Natural killer cell treated with Interleukin-12 subunit alpha and Interleukin-12 subunit beta and Interleukin-15 and Interleukin-18, amount 100 ng/mL, for 72 hours (primary cell): ENCODE measurements around the gene IRF2. TPM values are rescaled to one million over a fixed set of nuclear protein-coding genes. Genes with fewer than 3 reads are reported as not detected.
A peak's percentile ranks its signal among the peaks of the same experiment; 100 is the strongest.
"Not testable (repeated sequence)": the region's sequence is repeated elsewhere in the genome, so short reads cannot be mapped to it uniquely, and the experiment has no call there.

Experiments used
- ATAC-seq, 2 donors: fragments of 150-1000 bp; cut with Tn5 transposase in 1 of 2; sonication (Bioruptor Pico), chemical (Tn5 transposase) in 1 of 2; 2 replicates each; pipeline ENCODE4 v1.10.0; 2021
- DNase-seq: peaks from one replicate; pipeline ENCODE4 v3.0.0; 2022; ENCODE audit warnings: low spot score
- H3K27ac Mint-ChIP-seq, 2 donors: 1 replicate in 1 of 2; 2 replicates in 1 of 2; pipeline ENCODE4 v1.8.0; 2022; ENCODE audit warnings: mixed read lengths in 2 of 2, mild to moderate bottlenecking in 1 of 2, moderate library complexity in 1 of 2
- H3K27me3 Mint-ChIP-seq, 2 donors: 1 replicate in 1 of 2; 2 replicates in 1 of 2; pipeline ENCODE4 v1.8.0; 2022; ENCODE audit warnings: mixed read lengths in 2 of 2
- H3K36me3 Mint-ChIP-seq: one replicate; pipeline ENCODE4 v1.8.0; 2022; ENCODE audit warnings: mixed read lengths
- H3K4me1 Mint-ChIP-seq, 2 donors: 1 replicate in 1 of 2; 2 replicates in 1 of 2; pipeline ENCODE4 v1.8.0; 2022; ENCODE audit warnings: low read depth in 2 of 2, mixed read lengths in 2 of 2, mild to moderate bottlenecking in 1 of 2
- H3K4me3 Mint-ChIP-seq: one replicate; pipeline ENCODE4 v1.8.0; 2022; ENCODE audit warnings: mixed read lengths
- H3K9me3 Mint-ChIP-seq: 2 replicates; pipeline ENCODE4 v1.8.0; 2022; ENCODE audit warnings: mixed read lengths
- total RNA-seq, 2 donors: library from RNA; stranded (reverse); gene quantifications; one replicate each; pipeline ENCODE4 v1.2.3, GENCODE V29; 2022

IRF2 gene
- total RNA-seq, 2 donors from 2014 or later, result 55.2 to 67.8 TPM

GRCh38 chr4:184356366-184356765 is 118.0 kb downstream of the IRF2 start:
- DNase-seq (no peak), ATAC-seq (no peak)
- Mint-ChIP-seq H3K36me3 (no peaks in the 10 kb centered on the region), H3K4me1 (peaks cover 19 to 30% of the 10 kb centered on the region in 2 donors), H3K27ac (peak overlapping the region in 1 of 2 donors; percentile 27), H3K4me3 (no peak overlapping the region), H3K27me3 (no peaks in the 10 kb centered on the region), H3K9me3 (no peaks in the 10 kb centered on the region)

- DNase-seq, result no peak
- Mint-ChIP-seq H3K36me3 (no peaks in the 10 kb centered on the region), H3K4me1 (peaks cover 19 to 30% of the 10 kb centered on the region in 2 donors), H3K27me3 (no peaks in the 10 kb centered on the region), H3K9me3 (no peaks in the 10 kb centered on the region), H3K27ac (peak overlapping the region in 1 of 2 donors; percentile 49), H3K4me3 (no peak overlapping the region)
- ATAC-seq, result no peak
Measured at GRCh38 chr4:184355857-184356256, 118.5 kb downstream of the IRF2 start.

GRCh38 chr4:184355111-184355604 is 119.2 kb downstream of the IRF2 start:
- Mint-ChIP-seq H3K4me1 (peaks cover 19 to 30% of the 10 kb centered on the region in 2 donors), H3K36me3 (no peaks in the 10 kb centered on the region), H3K27ac (peak overlapping the region; percentile 38 to 49), H3K9me3 (no peaks in the 10 kb centered on the region), H3K27me3 (no peaks in the 10 kb centered on the region), H3K4me3 (no peak overlapping the region)
- DNase-seq, result no peak
- ATAC-seq, result peak; percentile 67 to 70

GRCh38 chr4:184352891-184353290 is 121.5 kb downstream of the IRF2 start:
- Mint-ChIP-seq H3K4me3 (no peak overlapping the region), H3K4me1 (peaks cover 37 to 46% of the 10 kb centered on the region in 2 donors), H3K27me3 (no peaks in the 10 kb centered on the region), H3K9me3 (no peaks in the 10 kb centered on the region), H3K36me3 (no peaks in the 10 kb centered on the region), H3K27ac (no peak overlapping the region)
- no peak for ATAC-seq
- DNase-seq, result no peak

- DNase-seq (no peak), ATAC-seq (no peak)
- H3K4me3 Mint-ChIP-seq, result no peak overlapping the region
- H3K36me3 Mint-ChIP-seq, result no peaks in the 10 kb centered on the region
- no peaks in the 10 kb centered on the region for H3K27me3 Mint-ChIP-seq
- H3K27ac Mint-ChIP-seq, result no peak overlapping the region
- H3K9me3 Mint-ChIP-seq, result no peaks in the 10 kb centered on the region
- H3K4me1 Mint-ChIP-seq, result peaks cover 47 to 55% of the 10 kb centered on the region in 2 donors
Measured at GRCh38 chr4:184351560-184352451, 122.5 kb downstream of the IRF2 start.

GRCh38 chr4:184350964-184351363 is 123.4 kb downstream of the IRF2 start:
- Mint-ChIP-seq H3K27ac (no peak overlapping the region), H3K4me1 (peaks cover 54 to 56% of the 10 kb centered on the region in 2 donors), H3K27me3 (no peaks in the 10 kb centered on the region), H3K36me3 (no peaks in the 10 kb centered on the region), H3K9me3 (no peaks in the 10 kb centered on the region), H3K4me3 (no peak overlapping the region)
- ATAC-seq (no peak), DNase-seq (no peak)

- no peaks in the 10 kb centered on the region for H3K9me3 Mint-ChIP-seq
- H3K27ac Mint-ChIP-seq, result no peak overlapping the region
Measured at GRCh38 chr4:184350213-184350817, 124.0 kb downstream of the IRF2 start.

DNA sequence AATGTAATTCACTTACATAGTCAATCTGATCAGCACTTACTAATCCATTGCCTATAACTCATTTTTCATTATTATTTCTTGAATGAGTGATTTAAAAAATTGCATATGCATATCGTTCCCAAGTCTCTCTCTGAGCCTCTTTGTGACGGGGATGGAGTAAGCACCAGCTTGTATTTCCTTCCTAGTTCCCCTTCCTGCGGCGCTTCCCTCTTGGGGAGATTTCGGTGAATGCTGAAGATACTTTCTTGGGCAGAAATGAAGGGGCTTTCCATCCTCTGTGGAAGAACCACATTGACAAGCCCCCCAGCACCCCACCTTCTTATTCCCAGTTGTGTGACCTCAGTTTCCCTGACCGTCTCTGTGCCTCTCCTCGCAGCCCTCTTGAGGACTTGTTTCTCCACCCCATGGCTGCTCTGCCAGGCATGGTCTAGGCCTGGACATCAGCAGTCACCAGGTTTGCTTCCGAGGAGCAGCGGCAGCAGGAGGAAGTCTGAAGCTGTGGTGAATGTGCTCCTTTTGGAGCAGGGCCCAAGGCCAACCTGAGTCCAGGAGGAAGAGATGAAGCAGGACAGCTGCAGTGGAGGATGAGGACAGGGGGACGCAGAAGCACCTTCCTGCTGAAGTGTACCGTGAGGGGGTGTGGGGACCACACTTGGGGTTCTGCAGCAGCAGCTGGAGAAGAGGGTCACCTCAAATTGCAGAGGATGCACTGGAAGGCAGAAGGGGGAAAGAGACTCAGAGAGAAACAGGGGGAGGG is 124.9 kb downstream of the IRF2 start:
- Mint-ChIP-seq H3K36me3 (no peaks in the 10 kb centered on the region), H3K4me3 (no peak overlapping the region), H3K4me1 (peaks cover 53 to 57% of the 10 kb centered on the region in 2 donors), H3K9me3 (no peaks in the 10 kb centered on the region), H3K27ac (peak overlapping the region in 1 of 2 donors; percentile 74), H3K27me3 (no peaks in the 10 kb centered on the region)
- no peak for ATAC-seq
- no peak for DNase-seq

More at GRCh38 chr4:184350213-184350817, 124.0 kb downstream of the IRF2 start:
- Mint-ChIP-seq H3K4me1 (peaks cover 55 to 58% of the 10 kb centered on the region in 2 donors), H3K4me3 (no peak overlapping the region), H3K36me3 (no peaks in the 10 kb centered on the region), H3K27me3 (no peaks in the 10 kb centered on the region)
- ATAC-seq (no peak), DNase-seq (no peak)

- ATAC-seq (no peak), DNase-seq (no peak)
- Mint-ChIP-seq H3K4me3 (peak overlapping the region; percentile 41), H3K9me3 (no peaks in the 10 kb centered on the region), H3K27me3 (no peaks in the 10 kb centered on the region), H3K27ac (peak overlapping the region; percentile 42 to 74), H3K4me1 (peaks cover 55 to 60% of the 10 kb centered on the region in 2 donors), H3K36me3 (no peaks in the 10 kb centered on the region)
Measured at GRCh38 chr4:184348311-184349233, 125.8 kb downstream of the IRF2 start.

GRCh38 chr4:184347251-184348239 is 126.8 kb downstream of the IRF2 start:
- H3K27me3 Mint-ChIP-seq, result no peaks in the 10 kb centered on the region
- ATAC-seq (peak; percentile 71 to 78), DNase-seq (no peak)
- no peaks in the 10 kb centered on the region for H3K9me3 Mint-ChIP-seq
- peak overlapping the region; percentile 41 for H3K4me3 Mint-ChIP-seq
- peak overlapping the region; percentile 42 to 74 for H3K27ac Mint-ChIP-seq
- peaks cover 56 to 58% of the 10 kb centered on the region in 2 donors for H3K4me1 Mint-ChIP-seq
- no peaks in the 10 kb centered on the region for H3K36me3 Mint-ChIP-seq

- no peaks in the 10 kb centered on the region for H3K9me3 Mint-ChIP-seq
- ATAC-seq, result no peak
- no peaks in the 10 kb centered on the region for H3K27me3 Mint-ChIP-seq
- peak overlapping the region; percentile 42 to 74 for H3K27ac Mint-ChIP-seq
- H3K4me1 Mint-ChIP-seq, result peaks cover 53 to 56% of the 10 kb centered on the region in 2 donors
- no peaks in the 10 kb centered on the region for H3K36me3 Mint-ChIP-seq
- peak overlapping the region; percentile 41 for H3K4me3 Mint-ChIP-seq
- DNase-seq, result no peak
Measured at GRCh38 chr4:184346682-184347081, 127.7 kb downstream of the IRF2 start.

- Mint-ChIP-seq H3K4me3 (peak overlapping the region; percentile 41), H3K4me1 (peaks cover 53 to 56% of the 10 kb centered on the region in 2 donors), H3K27ac (peak overlapping the region; percentile 42 to 82)
- not testable (repeated sequence) for H3K27me3 Mint-ChIP-seq, ATAC-seq, H3K9me3 Mint-ChIP-seq, DNase-seq, H3K36me3 Mint-ChIP-seq
Measured at GRCh38 chr4:184346273-184346672, 128.1 kb downstream of the IRF2 start.
